HepG2 (cell line): Measurements from ENCODE around the gene XXYLT1. TPM values are rescaled to one million over a fixed set of nuclear protein-coding genes. Genes with fewer than 3 reads are reported as not detected.

ENCODE experiments used
- ATF7-NPFF ChIP-seq: sonication (generic); formaldehyde crosslinking; IDR thresholded peaks from 2 replicates; pipeline ENCODE4 v1.8.1; 2023; ENCODE audit warnings: mild to moderate bottlenecking, low read depth, missing genetic modification reagents, moderate library complexity
- BORCS8-MEF2B ChIP-seq: sonication (generic); formaldehyde crosslinking; IDR thresholded peaks from 2 replicates; pipeline ENCODE4 v1.8.0; 2022; ENCODE audit warnings: mild to moderate bottlenecking, missing genetic modification reagents
- FOXO1 ChIP-seq: sonication (generic); formaldehyde crosslinking; IDR thresholded peaks from 2 replicates; pipeline ENCODE4 v1.4.0; 2020; ENCODE audit warnings: missing genetic modification reagents
- HNRNPUL1 ChIP-seq: fragments of 200-400 bp; formaldehyde crosslinking; IDR thresholded peaks from 2 replicates; pipeline ENCODE4 v1.6.1; 2017; ENCODE audit warnings: low read depth, mild to moderate bottlenecking, low read length, moderate library complexity
- IRX3 ChIP-seq: sonication (generic); formaldehyde crosslinking; IDR thresholded peaks from 2 replicates; pipeline ENCODE4 v1.8.1; 2023; ENCODE audit warnings: mild to moderate bottlenecking, low read depth, missing genetic modification reagents, borderline replicate concordance
- KDM4B ChIP-seq: sonication (generic); formaldehyde crosslinking; IDR thresholded peaks from 2 replicates; pipeline ENCODE4 v1.4.0; 2020; ENCODE audit warnings: missing genetic modification reagents
- MED13 ChIP-seq: sonication (generic); formaldehyde crosslinking; IDR thresholded peaks from 2 replicates; pipeline ENCODE4 v1.5.0; 2020; ENCODE audit warnings: missing genetic modification reagents
- MLLT10 ChIP-seq: sonication (generic); formaldehyde crosslinking; IDR thresholded peaks from 2 replicates; pipeline ENCODE4 v1.4.0; 2020; ENCODE audit warnings: missing genetic modification reagents
- PAWR ChIP-seq: sonication (generic); formaldehyde crosslinking; IDR thresholded peaks from 2 replicates; pipeline ENCODE4 v1.4.0; 2020; ENCODE audit warnings: missing genetic modification reagents, mild to moderate bottlenecking, borderline replicate concordance
- REPIN1 ChIP-seq: sonication (generic); formaldehyde crosslinking; IDR thresholded peaks from 2 replicates; pipeline ENCODE4 v1.8.0; 2022; ENCODE audit warnings: missing genetic modification reagents, low read depth, mild to moderate bottlenecking, borderline replicate concordance
- SOX5 ChIP-seq: IDR thresholded peaks from 2 replicates; pipeline ENCODE4 v1.6.1; 2016; ENCODE audit warnings: borderline replicate concordance
- TGIF2 ChIP-seq: IDR thresholded peaks from 2 replicates; pipeline ENCODE4 v1.6.1; 2016; ENCODE audit warnings: control low read depth, missing compliant biosample characterization
- ZNF136 ChIP-seq: sonication (generic); formaldehyde crosslinking; IDR thresholded peaks from 2 replicates; pipeline ENCODE4 v1.8.1; 2022; ENCODE audit warnings: low read depth, mild to moderate bottlenecking, moderate library complexity, missing genetic modification reagents
- ZNF652 ChIP-seq: IDR thresholded peaks from 2 replicates; pipeline ENCODE4 v1.6.1; 2016; ENCODE audit warnings: low read depth, borderline replicate concordance
- ZNF773 ChIP-seq: sonication (generic); formaldehyde crosslinking; IDR thresholded peaks from 2 replicates; pipeline ENCODE4 v1.4.0; 2020; ENCODE audit warnings: missing genetic modification reagents, borderline replicate concordance
- ZNF883 ChIP-seq: sonication (generic); formaldehyde crosslinking; IDR thresholded peaks from 2 replicates; pipeline ENCODE4 v1.5.1; 2020; ENCODE audit warnings: mild to moderate bottlenecking, missing genetic modification reagents; ENCODE audit errors: not compliant biosample characterization
- ZSCAN29 ChIP-seq: sonication (generic); formaldehyde crosslinking; conservative IDR thresholded peaks from 2 replicates; pipeline ENCODE4 v1.4.0; 2020; ENCODE audit warnings: mild to moderate bottlenecking, missing genetic modification reagents
- polyA plus RNA-seq, 8 experiments: library from polyadenylated mRNA; depleted of rRNA in 3 of 8; stranded (reverse) in 7 of 8; unstranded in 1 of 8; fragments of >200 nt; fragmentation: Illumina TruSeq in 4 of 8; extraction: Trizol in 4 of 8; gene quantifications; 2 replicates each; pipeline versions ENCODE4 v1.2.1 to v1.2.3, GENCODE V29; 2011 to 2016; ENCODE audit warnings: low read depth in 4 of 8, missing spikeins in 1 of 8, mixed read lengths in 1 of 8; ENCODE audit not compliant: insufficient read depth in 1 of 8
- total RNA-seq, 5 experiments: library from RNA; depleted of rRNA; stranded (reverse); fragments of >200 nt; fragmentation: Illumina TruSeq; extraction: Trizol; gene quantifications; 2 replicates each; pipeline ENCODE4 v1.2.3, GENCODE V29; 2016; ENCODE audit warnings: low read depth in 1 of 5
- TF ChIP-seq, protein P1 (sequence below): sonication (generic); formaldehyde crosslinking; IDR thresholded peaks from 2 replicates; pipeline ENCODE4 v1.4.0; 2020; ENCODE audit warnings: missing genetic modification reagents
- TF ChIP-seq, protein P2 (sequence below): sonication (generic); formaldehyde crosslinking; IDR thresholded peaks from 2 replicates; pipeline ENCODE4 v1.4.0; 2020; ENCODE audit warnings: low read depth, mild to moderate bottlenecking, missing genetic modification reagents
- TF ChIP-seq, protein P3 (sequence below): sonication (generic); formaldehyde crosslinking; IDR thresholded peaks from 2 replicates; pipeline ENCODE4 v1.4.0; 2020; ENCODE audit warnings: missing genetic modification reagents, mild to moderate bottlenecking, borderline replicate concordance
- TF ChIP-seq, protein P4 (sequence below): sonication (generic); formaldehyde crosslinking; IDR thresholded peaks from 2 replicates; pipeline ENCODE4 v1.4.0; 2020; ENCODE audit warnings: low read depth, mild to moderate bottlenecking, missing genetic modification reagents
- TF ChIP-seq, protein P5 (sequence below): IDR thresholded peaks from 2 replicates; pipeline ENCODE4 v1.6.1; 2016; ENCODE audit warnings: control low read depth

The XXYLT1 gene
- total and polyA plus RNA-seq, 2 of the 13 experiments (the other 11 are each of a cell fraction or from before 2014, with no cell fraction given), result 17.7 to 19.0 TPM

DNA sequence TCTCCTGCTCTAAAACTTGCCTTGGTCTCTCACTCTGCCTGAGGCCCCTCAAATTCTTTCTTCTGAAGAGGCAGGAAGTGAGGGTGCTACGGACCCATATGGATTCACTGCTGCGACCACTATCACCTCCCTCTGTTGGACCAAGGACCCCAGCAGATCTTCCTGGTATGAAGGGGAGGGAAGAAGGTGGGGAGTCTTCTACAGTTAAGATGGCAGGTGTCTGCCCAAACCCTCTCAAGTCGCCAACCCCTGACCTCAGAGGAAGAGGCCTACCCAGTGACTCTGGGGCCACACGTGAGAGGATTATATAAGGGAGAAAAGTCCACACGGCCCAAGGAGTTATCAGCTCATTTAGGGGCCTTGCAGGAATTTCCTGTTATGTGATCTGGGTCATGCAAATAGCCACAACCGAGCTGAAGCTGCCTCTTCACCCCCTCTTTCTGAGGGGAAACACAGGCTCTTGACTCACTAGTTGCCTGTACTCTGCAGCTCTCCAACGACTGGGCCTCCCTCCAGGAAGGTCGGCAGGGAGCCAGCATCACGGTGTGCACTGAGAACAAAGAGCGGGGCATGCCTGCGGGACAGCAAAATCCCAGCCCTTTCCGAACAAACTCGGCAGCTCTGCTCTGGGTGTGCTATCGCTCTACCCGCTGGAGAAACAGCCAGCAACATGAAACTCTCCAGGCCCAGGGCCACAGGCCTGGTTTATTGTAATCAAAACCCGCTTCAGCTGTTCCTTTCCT, 116.0 kb downstream of the XXYLT1 start (continued):
- TF ChIP-seq, protein P1, sequence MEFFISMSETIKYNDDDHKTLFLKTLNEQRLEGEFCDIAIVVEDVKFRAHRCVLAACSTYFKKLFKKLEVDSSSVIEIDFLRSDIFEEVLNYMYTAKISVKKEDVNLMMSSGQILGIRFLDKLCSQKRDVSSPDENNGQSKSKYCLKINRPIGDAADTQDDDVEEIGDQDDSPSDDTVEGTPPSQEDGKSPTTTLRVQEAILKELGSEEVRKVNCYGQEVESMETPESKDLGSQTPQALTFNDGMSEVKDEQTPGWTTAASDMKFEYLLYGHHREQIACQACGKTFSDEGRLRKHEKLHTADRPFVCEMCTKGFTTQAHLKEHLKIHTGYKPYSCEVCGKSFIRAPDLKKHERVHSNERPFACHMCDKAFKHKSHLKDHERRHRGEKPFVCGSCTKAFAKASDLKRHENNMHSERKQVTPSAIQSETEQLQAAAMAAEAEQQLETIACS, result no peak
- TF ChIP-seq BORCS8-MEF2B (CRISPR knock-in tag), result peak; percentile 29; the same call in 1 of the 2 replicates
- TF ChIP-seq, protein P2, sequence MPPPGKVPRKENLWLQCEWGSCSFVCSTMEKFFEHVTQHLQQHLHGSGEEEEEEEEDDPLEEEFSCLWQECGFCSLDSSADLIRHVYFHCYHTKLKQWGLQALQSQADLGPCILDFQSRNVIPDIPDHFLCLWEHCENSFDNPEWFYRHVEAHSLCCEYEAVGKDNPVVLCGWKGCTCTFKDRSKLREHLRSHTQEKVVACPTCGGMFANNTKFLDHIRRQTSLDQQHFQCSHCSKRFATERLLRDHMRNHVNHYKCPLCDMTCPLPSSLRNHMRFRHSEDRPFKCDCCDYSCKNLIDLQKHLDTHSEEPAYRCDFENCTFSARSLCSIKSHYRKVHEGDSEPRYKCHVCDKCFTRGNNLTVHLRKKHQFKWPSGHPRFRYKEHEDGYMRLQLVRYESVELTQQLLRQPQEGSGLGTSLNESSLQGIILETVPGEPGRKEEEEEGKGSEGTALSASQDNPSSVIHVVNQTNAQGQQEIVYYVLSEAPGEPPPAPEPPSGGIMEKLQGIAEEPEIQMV (CRISPR knock-in tag), result 0 out of 2 replicates have a peak, but pooled peaks have one; percentile 22
- TF ChIP-seq MLLT10, result no peak
- TF ChIP-seq HNRNPUL1, result no peak
- TF ChIP-seq ZNF883 (CRISPR knock-in tag), result peak; percentile 44
- TF ChIP-seq IRX3, result 0 out of 2 replicates have a peak, but pooled peaks have one; percentile 14
- TF ChIP-seq, protein P3, sequence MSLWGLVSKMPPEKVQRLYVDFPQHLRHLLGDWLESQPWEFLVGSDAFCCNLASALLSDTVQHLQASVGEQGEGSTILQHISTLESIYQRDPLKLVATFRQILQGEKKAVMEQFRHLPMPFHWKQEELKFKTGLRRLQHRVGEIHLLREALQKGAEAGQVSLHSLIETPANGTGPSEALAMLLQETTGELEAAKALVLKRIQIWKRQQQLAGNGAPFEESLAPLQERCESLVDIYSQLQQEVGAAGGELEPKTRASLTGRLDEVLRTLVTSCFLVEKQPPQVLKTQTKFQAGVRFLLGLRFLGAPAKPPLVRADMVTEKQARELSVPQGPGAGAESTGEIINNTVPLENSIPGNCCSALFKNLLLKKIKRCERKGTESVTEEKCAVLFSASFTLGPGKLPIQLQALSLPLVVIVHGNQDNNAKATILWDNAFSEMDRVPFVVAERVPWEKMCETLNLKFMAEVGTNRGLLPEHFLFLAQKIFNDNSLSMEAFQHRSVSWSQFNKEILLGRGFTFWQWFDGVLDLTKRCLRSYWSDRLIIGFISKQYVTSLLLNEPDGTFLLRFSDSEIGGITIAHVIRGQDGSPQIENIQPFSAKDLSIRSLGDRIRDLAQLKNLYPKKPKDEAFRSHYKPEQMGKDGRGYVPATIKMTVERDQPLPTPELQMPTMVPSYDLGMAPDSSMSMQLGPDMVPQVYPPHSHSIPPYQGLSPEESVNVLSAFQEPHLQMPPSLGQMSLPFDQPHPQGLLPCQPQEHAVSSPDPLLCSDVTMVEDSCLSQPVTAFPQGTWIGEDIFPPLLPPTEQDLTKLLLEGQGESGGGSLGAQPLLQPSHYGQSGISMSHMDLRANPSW (CRISPR knock-in tag), result no peak; the same call in 1 of the 2 replicates
- TF ChIP-seq ZSCAN29 (CRISPR knock-in tag), result 0 out of 2 replicates have a peak, but pooled peaks have one; percentile 39
- peak; percentile 78; the same call in 1 of the 2 replicates for TF ChIP-seq REPIN1 (CRISPR knock-in tag)
- peak; percentile 21 for TF ChIP-seq KDM4B (CRISPR knock-in tag)
- TF ChIP-seq, protein P4, sequence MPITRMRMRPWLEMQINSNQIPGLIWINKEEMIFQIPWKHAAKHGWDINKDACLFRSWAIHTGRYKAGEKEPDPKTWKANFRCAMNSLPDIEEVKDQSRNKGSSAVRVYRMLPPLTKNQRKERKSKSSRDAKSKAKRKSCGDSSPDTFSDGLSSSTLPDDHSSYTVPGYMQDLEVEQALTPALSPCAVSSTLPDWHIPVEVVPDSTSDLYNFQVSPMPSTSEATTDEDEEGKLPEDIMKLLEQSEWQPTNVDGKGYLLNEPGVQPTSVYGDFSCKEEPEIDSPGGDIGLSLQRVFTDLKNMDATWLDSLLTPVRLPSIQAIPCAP (CRISPR knock-in tag), result no peak
- peak; percentile 13; the same call in 1 of the 2 replicates for TF ChIP-seq ATF7-NPFF (CRISPR knock-in tag)
- TF ChIP-seq, protein P5, sequence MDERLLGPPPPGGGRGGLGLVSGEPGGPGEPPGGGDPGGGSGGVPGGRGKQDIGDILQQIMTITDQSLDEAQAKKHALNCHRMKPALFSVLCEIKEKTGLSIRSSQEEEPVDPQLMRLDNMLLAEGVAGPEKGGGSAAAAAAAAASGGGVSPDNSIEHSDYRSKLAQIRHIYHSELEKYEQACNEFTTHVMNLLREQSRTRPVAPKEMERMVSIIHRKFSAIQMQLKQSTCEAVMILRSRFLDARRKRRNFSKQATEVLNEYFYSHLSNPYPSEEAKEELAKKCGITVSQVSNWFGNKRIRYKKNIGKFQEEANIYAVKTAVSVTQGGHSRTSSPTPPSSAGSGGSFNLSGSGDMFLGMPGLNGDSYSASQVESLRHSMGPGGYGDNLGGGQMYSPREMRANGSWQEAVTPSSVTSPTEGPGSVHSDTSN (CRISPR knock-in tag), result no peak
- no peak for TF ChIP-seq PAWR (CRISPR knock-in tag)
- TF ChIP-seq ZNF652 (CRISPR knock-in tag), result 0 out of 2 replicates have a peak, but pooled peaks have one; percentile 8
- 0 out of 2 replicates have a peak, but pooled peaks have one; percentile 30 for TF ChIP-seq ZNF136 (CRISPR knock-in tag)
- TF ChIP-seq MED13 (CRISPR knock-in tag), result peak; percentile 90; the same call in 1 of the 2 replicates
- TF ChIP-seq TGIF2 (CRISPR knock-in tag), result 0 out of 2 replicates have a peak, but pooled peaks have one; percentile 32
- no peak for TF ChIP-seq ZNF773 (CRISPR knock-in tag)
- TF ChIP-seq FOXO1 (CRISPR knock-in tag), result peak; percentile 72; the same call in 1 of the 2 replicates
- TF ChIP-seq SOX5 (CRISPR knock-in tag), result peak; percentile 85
